ENCODE data around the gene COMT. TPM values are rescaled to one million over a fixed set of nuclear protein-coding genes. Genes with fewer than 3 reads are reported as not detected.

Gene COMT
- total RNA-seq, 1 donor from 2014 or later: 150 TPM

DNA sequence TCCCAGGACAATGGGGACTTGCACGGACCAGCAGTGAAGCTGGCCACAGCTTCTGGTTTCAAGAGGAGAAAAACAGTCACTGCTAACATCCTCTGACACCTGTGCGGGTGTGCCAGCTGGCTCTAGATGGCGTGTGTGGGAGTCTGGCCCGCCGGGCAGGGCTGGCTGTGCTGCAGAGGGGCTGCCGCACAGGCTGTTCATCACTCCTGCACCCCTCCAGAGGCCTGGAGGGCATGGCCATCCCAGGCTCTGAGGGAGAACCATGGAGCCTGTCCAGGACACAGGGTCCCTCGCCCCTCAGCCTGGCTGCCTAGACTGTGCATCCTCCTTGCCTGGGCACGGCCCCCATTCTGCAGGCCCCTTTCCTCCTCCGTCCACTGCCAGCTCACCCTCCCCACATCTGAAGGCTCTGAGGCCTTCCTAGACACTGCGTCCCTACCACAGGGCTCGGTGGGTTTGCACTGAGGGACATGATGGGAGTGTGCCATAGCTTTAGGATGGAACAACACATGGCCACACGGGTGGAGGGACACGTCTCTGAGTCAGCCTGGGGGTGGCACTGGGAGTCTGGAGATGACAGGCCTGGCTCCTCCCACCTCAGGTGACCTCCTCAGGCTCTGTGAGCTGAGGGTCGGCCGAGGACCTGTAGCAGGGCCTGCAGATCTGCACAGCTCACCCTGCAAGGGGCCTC is 44.8 kb upstream of the COMT start:
- Histone ChIP-seq H3K27me3 (no peaks in the 10 kb centered on the region), H3K4me3 (no peak overlapping the region), H3K27ac (no peak overlapping the region), H3K9me3 (no peaks in the 10 kb centered on the region), H3K4me1 (no peaks in the 10 kb centered on the region), H3K36me3 (peaks cover 39 to 60% of the 10 kb centered on the region in 2 donors)
- DNase-seq (ENCODE audit: low spot score in 2 of 2): no peak
- intact Hi-C loops (cut with DNase I): no loop called here
- TF ChIP-seq, protein P1, sequence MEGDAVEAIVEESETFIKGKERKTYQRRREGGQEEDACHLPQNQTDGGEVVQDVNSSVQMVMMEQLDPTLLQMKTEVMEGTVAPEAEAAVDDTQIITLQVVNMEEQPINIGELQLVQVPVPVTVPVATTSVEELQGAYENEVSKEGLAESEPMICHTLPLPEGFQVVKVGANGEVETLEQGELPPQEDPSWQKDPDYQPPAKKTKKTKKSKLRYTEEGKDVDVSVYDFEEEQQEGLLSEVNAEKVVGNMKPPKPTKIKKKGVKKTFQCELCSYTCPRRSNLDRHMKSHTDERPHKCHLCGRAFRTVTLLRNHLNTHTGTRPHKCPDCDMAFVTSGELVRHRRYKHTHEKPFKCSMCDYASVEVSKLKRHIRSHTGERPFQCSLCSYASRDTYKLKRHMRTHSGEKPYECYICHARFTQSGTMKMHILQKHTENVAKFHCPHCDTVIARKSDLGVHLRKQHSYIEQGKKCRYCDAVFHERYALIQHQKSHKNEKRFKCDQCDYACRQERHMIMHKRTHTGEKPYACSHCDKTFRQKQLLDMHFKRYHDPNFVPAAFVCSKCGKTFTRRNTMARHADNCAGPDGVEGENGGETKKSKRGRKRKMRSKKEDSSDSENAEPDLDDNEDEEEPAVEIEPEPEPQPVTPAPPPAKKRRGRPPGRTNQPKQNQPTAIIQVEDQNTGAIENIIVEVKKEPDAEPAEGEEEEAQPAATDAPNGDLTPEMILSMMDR (IDR thresholded peaks at IDR 0.05): no peak

DNA sequence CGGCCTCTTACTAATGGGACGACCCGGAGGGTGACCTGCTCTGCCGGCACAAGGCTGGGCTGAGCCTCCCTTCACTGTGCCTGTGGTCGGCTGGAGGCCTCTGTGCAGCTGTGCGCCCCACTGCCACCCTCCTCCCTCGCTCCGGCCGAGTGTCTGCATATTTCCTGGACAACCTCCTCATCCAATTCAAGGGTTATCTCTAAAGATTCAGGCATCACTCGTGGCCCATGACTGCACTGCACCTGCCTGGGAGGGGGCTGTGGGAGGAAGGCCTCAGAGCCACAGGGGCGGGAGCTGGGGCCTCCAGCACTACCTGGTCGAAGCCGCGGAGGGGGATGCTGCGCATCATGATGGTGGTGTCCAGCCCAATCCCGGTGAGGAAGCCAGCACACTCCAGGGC is 43.8 kb upstream of the COMT start:
- intact Hi-C loops (cut with DNase I): no loop called here
- TF ChIP-seq, protein P1 (IDR thresholded peaks at IDR 0.05): no peak
- Histone ChIP-seq H3K27ac (no peak overlapping the region), H3K4me3 (no peak overlapping the region), H3K36me3 (peaks cover 40 to 57% of the 10 kb centered on the region in 2 donors), H3K9me3 (no peaks in the 10 kb centered on the region), H3K27me3 (no peaks in the 10 kb centered on the region), H3K4me1 (no peaks in the 10 kb centered on the region)
- DNase-seq (ENCODE audit: low spot score in 2 of 2): no peak

DNA sequence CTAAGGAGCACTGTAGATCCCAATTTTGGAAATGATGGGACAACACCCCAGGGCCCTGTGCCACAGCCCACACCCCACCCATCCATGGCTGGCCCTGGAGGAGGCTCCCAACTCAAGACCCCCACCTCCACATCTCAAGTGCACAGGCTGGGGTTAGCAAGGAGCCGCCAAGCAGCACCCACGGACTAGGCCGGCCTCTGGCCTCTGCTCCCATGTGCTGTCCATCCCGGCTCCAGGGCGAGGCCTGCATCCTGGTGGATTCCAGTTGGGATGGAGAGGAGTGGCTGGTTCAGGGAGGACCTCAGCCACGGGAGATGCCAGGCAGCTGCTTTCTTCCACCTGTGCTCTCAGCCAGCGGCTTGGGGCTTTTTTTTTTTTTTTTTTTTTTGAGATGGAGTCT is 43.4 kb upstream of the COMT start:
- intact Hi-C loops (cut with DNase I): no loop called here
- H3K4me1 ChIP-seq: no peaks in the 10 kb centered on the region
- no peaks in the 10 kb centered on the region for H3K27me3 ChIP-seq
- no peak overlapping the region for H3K4me3 ChIP-seq
- H3K9me3 ChIP-seq: no peaks in the 10 kb centered on the region
- DNase-seq (ENCODE audit: low spot score in 2 of 2): no peak
- TF ChIP-seq, protein P1 (IDR thresholded peaks at IDR 0.05): no peak
- no peak overlapping the region for H3K27ac ChIP-seq
- peaks cover 41 to 55% of the 10 kb centered on the region in 2 donors for H3K36me3 ChIP-seq

DNA sequence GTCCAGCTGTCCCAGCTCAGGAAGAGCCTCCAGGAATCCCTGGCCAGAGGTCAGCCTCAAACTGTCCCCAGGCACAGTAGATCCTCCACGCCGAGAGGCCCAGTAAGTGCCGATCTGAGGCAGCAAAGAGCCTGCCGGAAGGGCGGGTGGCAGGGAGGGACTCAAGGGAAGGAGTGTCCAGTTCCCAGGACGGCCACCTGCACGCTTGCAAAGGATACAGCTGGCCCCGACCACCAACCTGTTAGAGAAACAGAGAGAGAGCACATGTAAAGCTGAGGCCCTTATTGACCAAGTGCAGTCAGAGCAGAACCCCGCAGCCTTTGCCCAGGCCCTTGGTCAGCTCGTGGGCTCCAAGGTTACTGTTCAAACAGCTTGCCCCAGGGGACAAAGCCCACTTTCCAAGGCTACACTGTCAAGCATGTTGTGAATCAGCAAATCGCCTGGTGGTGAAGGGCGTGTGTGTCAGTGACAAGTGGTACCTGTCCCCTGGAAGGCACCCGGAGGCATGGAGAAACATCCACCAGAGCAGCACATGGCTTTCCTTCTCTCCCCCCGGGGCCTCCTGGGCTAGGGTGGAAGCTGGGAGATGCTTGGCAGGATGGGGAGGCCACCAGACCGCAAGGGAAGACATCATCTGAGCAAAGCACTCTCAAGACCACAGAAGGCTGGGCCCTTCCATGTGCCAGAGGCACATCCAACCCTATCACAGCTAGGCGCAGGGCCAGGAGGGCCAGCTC is 42.6 kb upstream of the COMT start:
- no peak overlapping the region for H3K4me3 ChIP-seq
- no peaks in the 10 kb centered on the region for H3K27me3 ChIP-seq
- no peaks in the 10 kb centered on the region for H3K9me3 ChIP-seq
- intact Hi-C loops (cut with DNase I): no loop called here
- TF ChIP-seq, protein P1 (IDR thresholded peaks at IDR 0.05): no peak
- peaks cover 35 to 50% of the 10 kb centered on the region in 2 donors for H3K36me3 ChIP-seq
- no peak for DNase-seq (ENCODE audit: low spot score in 2 of 2)
- H3K27ac ChIP-seq: no peak overlapping the region
- no peaks in the 10 kb centered on the region for H3K4me1 ChIP-seq

DNA sequence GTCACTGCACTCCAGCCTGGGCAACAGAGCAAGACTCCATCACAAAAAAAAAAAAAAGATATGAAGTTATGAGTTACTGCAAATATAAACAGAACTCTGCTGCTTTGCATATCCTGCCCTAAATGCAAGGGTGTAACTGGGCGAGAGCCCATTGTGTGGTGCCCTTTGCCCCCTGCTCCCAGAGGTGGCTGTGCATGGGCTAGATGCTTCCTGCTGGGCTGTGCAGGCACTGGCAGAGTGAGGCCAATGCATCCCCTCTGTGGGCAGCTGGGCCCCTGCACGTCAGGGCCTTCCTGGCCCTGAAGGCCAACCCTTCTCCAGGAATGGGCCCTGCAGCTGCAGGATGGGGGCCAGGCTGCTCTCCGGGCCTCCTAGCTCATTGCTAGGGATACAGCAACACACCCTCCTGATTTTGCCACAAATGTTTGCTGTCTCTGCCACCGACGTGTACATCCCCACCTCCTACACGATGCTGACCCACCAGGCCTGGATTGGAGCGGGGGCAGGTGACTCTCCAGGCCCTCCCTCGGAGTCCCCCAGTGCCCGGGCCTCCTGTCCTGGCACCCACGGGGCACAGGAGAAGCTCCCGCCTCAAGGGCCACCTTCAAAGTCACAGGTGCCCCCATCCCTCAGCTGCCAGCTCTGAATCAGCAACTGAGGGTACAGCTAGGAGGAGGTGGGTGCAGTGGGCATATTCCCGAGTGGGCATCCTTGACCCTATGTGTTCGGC is 40.7 kb upstream of the COMT start:
- Histone ChIP-seq H3K9me3 (no peaks in the 10 kb centered on the region), H3K27me3 (no peaks in the 10 kb centered on the region), H3K4me1 (no peaks in the 10 kb centered on the region), H3K4me3 (no peak overlapping the region), H3K36me3 (peaks cover 27 to 45% of the 10 kb centered on the region in 2 donors), H3K27ac (no peak overlapping the region)
- intact Hi-C loops (cut with DNase I): no loop called here
- DNase-seq (ENCODE audit: low spot score in 2 of 2): no peak
- TF ChIP-seq, protein P1 (IDR thresholded peaks at IDR 0.05): no peak
